ENCODE data around the gene ADRA2B.

GRCh38 chr2:96131152-96131812, 14.9 kb upstream of the ADRA2B start:
- no peak for TF ChIP-seq POLR2A (IDR thresholded peaks at IDR 0.05)
- no peak for TF ChIP-seq CTCF (IDR thresholded peaks at IDR 0.05)
- no peak for TF ChIP-seq EP300 (IDR thresholded peaks at IDR 0.05; ENCODE audit: low read depth)
